Loucy (cell line): ENCODE data around the gene CNIH4.

ENCODE experiments used
- CTCF ChIP-seq: fragments of 200-600 bp; sonication (generic); conservative IDR thresholded peaks from 2 replicates; pipeline ENCODE4 v1.5.1; 2014; ENCODE audit warnings: mild to moderate bottlenecking, antibody characterized with exemption, low read length
- EZH2phosphoT487 ChIP-seq: fragments of 200-600 bp; IDR thresholded peaks from 2 replicates; pipeline ENCODE4 v1.6.1; 2018; ENCODE audit warnings: antibody characterized with exemption, mild to moderate bottlenecking, moderate library complexity, borderline replicate concordance

DNA sequence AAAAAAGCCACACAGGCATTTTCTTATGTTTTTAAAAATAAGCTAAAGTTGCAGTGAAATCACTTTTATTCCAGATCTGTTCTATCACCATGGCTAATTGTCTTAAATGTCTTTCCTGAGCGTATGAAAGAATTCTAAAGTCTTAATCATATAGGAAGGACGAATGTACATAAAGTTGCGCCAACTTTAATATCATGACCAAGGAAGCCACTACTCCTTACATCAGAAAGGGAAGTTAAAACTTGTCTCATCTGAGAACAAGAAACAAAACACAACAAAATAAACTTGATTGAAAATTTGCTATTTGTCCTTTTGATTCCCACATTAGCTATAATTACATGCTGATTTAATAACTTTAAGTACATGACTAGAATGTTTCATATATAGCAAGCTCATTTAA is 26.5 kb downstream of the CNIH4 start:
- no peak for TF ChIP-seq CTCF
- TF ChIP-seq EZH2phosphoT487: no peak
